GF-D8 (cell line): Measurements from ENCODE around the gene NSMCE3.

Experiments used
- DNase-seq: peaks from one replicate; lab custom pipeline; 2025; lab: John Stamatoyannopoulos, UW

NSMCE3 gene

DNA sequence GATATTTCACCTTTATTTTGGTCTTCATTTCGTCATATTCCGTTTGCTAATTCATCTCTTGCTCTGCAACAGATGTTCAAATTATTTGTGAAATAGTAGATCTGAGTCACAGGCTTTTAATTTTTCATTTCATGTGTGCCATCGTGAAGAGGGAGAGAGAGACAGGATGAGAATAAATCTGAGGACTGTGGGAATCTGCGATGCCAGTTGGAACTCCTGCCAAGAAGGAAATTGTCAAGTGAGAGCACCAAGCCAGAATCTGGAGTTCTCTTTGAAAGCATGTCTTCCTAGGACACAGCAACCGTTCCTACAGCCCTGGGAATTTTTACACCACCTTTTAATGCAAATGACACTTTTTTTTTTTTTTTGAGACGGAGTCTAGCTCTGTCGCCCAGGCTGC is 48.8 kb downstream of the NSMCE3 start:
- DNase-seq: no peak

GRCh38 chr15:29216955-29217354 is 52.7 kb downstream of the NSMCE3 start:
- no peak for DNase-seq
